GM21717 (cell line): Measurements from ENCODE around the gene EEF1A1.
"Not testable (repeated sequence)": the region's sequence is repeated elsewhere in the genome, so short reads cannot be mapped to it uniquely, and the experiment has no call there.

Source experiments
- ATAC-seq: cut with Tn5 transposase; IDR thresholded peaks from one replicate; pipeline ENCODE4 v1.9.1; 2021; ENCODE audit warnings: mild to moderate bottlenecking, moderate library complexity; ENCODE audit not compliant: unreplicated experiment

The EEF1A1 gene

GRCh38 chr6:73506246-73506645 is 14.6 kb downstream of the EEF1A1 start:
- ATAC-seq, result no peak

GRCh38 chr6:73505705-73506104 is 15.1 kb downstream of the EEF1A1 start:
- ATAC-seq, result not testable (repeated sequence)

GRCh38 chr6:73505142-73505541 is 15.7 kb downstream of the EEF1A1 start:
- no peak for ATAC-seq

GRCh38 chr6:73504160-73504559 is 16.7 kb downstream of the EEF1A1 start:
- no peak for ATAC-seq

- ATAC-seq, result no peak
Observed at GRCh38 chr6:73503027-73503772, 17.6 kb downstream of the EEF1A1 start.

- ATAC-seq, result no peak
Observed at GRCh38 chr6:73497915-73498314, 22.9 kb downstream of the EEF1A1 start.

GRCh38 chr6:73491377-73491776 is 29.5 kb downstream of the EEF1A1 start:
- no peak for ATAC-seq

- no peak for ATAC-seq
Observed at GRCh38 chr6:73487473-73487872, 33.4 kb downstream of the EEF1A1 start.

GRCh38 chr6:73484438-73484837 is 36.4 kb downstream of the EEF1A1 start:
- no peak for ATAC-seq

- no peak for ATAC-seq
Observed at GRCh38 chr6:73481969-73482368, 38.9 kb downstream of the EEF1A1 start.

- no peak for ATAC-seq
Observed at GRCh38 chr6:73477407-73477806, 43.4 kb downstream of the EEF1A1 start.

GRCh38 chr6:73476723-73477122 is 44.1 kb downstream of the EEF1A1 start:
- ATAC-seq, result no peak

- ATAC-seq, result peak; percentile 94
Observed at GRCh38 chr6:73471686-73472290, 49.0 kb downstream of the EEF1A1 start.
